Right lobe of liver (tissue), 6 donors: Measurements from ENCODE around the gene SOD3. TPM values are rescaled to one million over a fixed set of nuclear protein-coding genes. Genes with fewer than 3 reads are reported as not detected.

Experiments used
- ATAC-seq, 4 donors: fragments of 200-7000 bp; cut with Tn5 transposase; one replicate each; pipeline ENCODE4 v1.9.1; 2020; ENCODE audit warnings: mild to moderate bottlenecking in 4 of 4, moderate library complexity in 4 of 4
- DNase-seq, 3 donors: peaks; one replicate each; pipeline ENCODE4 v3.0.0-alpha.2; 2020
- H3K27ac ChIP-seq, 3 donors: fragments of 200-600 bp; one replicate each; pipeline ENCODE4 v1.8.0; 2022
- H3K27me3 ChIP-seq, 2 donors: fragments of 200-600 bp; one replicate each; pipeline ENCODE4 v1.8.0; 2022
- H3K36me3 ChIP-seq, 4 donors: fragments of 200-600 bp; sonication (generic) in 1 of 4; one replicate each; pipeline versions ENCODE4 v1.5.1 to v1.8.0; 2017 to 2022; ENCODE audit warnings: control low read depth in 1 of 4
- H3K4me1 ChIP-seq, 4 donors: fragments of 200-600 bp; sonication (generic) in 1 of 4; one replicate each; pipeline versions ENCODE4 v1.5.1 to v1.8.0; 2017 to 2022; ENCODE audit warnings: control low read depth in 1 of 4
- H3K4me3 ChIP-seq, 3 donors: fragments of 200-600 bp; one replicate each; pipeline ENCODE4 v1.8.0; 2022
- H3K9me3 ChIP-seq, 4 donors: fragments of 200-600 bp; sonication (generic) in 1 of 4; one replicate each; pipeline versions ENCODE4 v1.5.1 to v1.8.0; 2017 to 2022; ENCODE audit warnings: control low read depth in 1 of 4
- POLR2A ChIP-seq: fragments of 450-650 bp; IDR thresholded peaks from one replicate; pipeline ENCODE4 v1.6.1; 2017; ENCODE audit warnings: antibody characterized with exemption, mild to moderate bottlenecking
- WGBS: methylation state at CpG from one replicate; pipeline ENCODE4 v1.1.6; 2018; ENCODE audit warnings: low coverage, low lambda C conversion rate; ENCODE audit not compliant: insufficient coverage; ENCODE audit errors: missing lambda C conversion rate; 5-methylcytosine and 5-hydroxymethylcytosine counted together
- intact Hi-C, 2 donors: fragments of 100-400 bp; cut with DNase I; formaldehyde crosslinking; loops; one replicate each; pipeline versions ENCODE4 v1.11.2 to v1.14.1; 2022
- total RNA-seq, 6 experiments: library from RNA; depleted of rRNA in 2 of 6; stranded (reverse); fragments of >200 nt in 2 of 6; fragmentation: NEBNext Ultra II Directional in 3 of 6; extraction: Animal tissue kit (Norgen Biotek cat#: 25700) in 3 of 6; gene quantifications; one replicate each; pipeline versions ENCODE4 v1.1.0 to v1.2.4, GENCODE V29; 2016 to 2023
- TF ChIP-seq, protein P1 (sequence below), 4 donors: fragments of 200-600 bp in 3 of 4; fragments of 450-650 bp in 1 of 4; IDR thresholded peaks; one replicate each; pipeline versions ENCODE4 v1.5.1 to v1.8.0; 2016 to 2022; ENCODE audit warnings: antibody characterized with exemption in 4 of 4, mild to moderate bottlenecking in 2 of 4
- donor health status: DM: no; HTN: yes; CAD: no.
- donor health status: DM: no; HTN: no; CAD: no.
- donor health status: DM: no; HTN: no; CAD: no.
- donor health status: DM: no; HTN: yes; CAD: no.
- donor health status: DM: no; HTN: yes; CAD: no.

Gene SOD3
- total RNA-seq, 6 experiments from 2014 or later = 1.5 to 7.9 (median 3.6) TPM

- intact Hi-C loops = no loop called here
- ATAC-seq = no peak
Observed at GRCh38 chr4:24763631-24764297, 31.6 kb upstream of the SOD3 start.

DNA sequence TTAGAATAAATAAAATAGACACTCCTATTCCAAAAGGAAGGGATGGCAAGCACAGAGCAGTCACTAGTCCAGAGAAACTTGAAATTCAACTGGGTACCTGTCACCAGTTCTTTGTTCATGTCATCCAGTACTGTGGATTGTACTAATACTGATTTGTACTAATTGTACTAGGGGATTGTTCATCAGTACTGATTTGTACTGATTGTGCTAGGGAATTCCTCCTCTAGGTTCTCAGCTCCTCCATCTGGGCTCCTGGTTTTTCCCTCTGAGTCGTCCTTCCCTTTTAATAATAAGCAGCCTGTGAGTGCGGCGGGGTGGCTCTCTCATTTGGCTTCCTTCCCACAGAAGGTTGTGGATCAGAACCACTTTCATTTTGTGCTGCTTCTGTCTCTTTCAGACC is 31.0 kb upstream of the SOD3 start:
- TF ChIP-seq, protein P1, sequence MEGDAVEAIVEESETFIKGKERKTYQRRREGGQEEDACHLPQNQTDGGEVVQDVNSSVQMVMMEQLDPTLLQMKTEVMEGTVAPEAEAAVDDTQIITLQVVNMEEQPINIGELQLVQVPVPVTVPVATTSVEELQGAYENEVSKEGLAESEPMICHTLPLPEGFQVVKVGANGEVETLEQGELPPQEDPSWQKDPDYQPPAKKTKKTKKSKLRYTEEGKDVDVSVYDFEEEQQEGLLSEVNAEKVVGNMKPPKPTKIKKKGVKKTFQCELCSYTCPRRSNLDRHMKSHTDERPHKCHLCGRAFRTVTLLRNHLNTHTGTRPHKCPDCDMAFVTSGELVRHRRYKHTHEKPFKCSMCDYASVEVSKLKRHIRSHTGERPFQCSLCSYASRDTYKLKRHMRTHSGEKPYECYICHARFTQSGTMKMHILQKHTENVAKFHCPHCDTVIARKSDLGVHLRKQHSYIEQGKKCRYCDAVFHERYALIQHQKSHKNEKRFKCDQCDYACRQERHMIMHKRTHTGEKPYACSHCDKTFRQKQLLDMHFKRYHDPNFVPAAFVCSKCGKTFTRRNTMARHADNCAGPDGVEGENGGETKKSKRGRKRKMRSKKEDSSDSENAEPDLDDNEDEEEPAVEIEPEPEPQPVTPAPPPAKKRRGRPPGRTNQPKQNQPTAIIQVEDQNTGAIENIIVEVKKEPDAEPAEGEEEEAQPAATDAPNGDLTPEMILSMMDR (IDR thresholded peaks at IDR 0.05) = no peak
- TF ChIP-seq POLR2A = no peak
- Histone ChIP-seq H3K4me3 (no peak overlapping the region), H3K27me3 (no peaks in the 10 kb centered on the region), H3K36me3 (no peaks in the 10 kb centered on the region), H3K9me3 (no peaks in the 10 kb centered on the region), H3K27ac (no peak overlapping the region), H3K4me1 (no peaks in the 10 kb centered on the region)
- 66% methylated on average over 3 of the region's 3 CpGs for WGBS
- ATAC-seq (no peak), DNase-seq (no peak)
- intact Hi-C loops = no loop called here

More at GRCh38 chr4:24763631-24764297, 31.6 kb upstream of the SOD3 start:
- no peak for DNase-seq
- TF ChIP-seq, protein P1 (IDR thresholded peaks at IDR 0.05) = no peak
- no peak for TF ChIP-seq POLR2A
- no peak overlapping the region for H3K4me3 ChIP-seq
- no peaks in the 10 kb centered on the region for H3K27me3 ChIP-seq
- H3K4me1 ChIP-seq = no peaks in the 10 kb centered on the region
- H3K36me3 ChIP-seq = no peaks in the 10 kb centered on the region
- 29% methylated on average over 3 of the region's 5 CpGs for WGBS
- H3K9me3 ChIP-seq = no peaks in the 10 kb centered on the region
- H3K27ac ChIP-seq = no peak overlapping the region

GRCh38 chr4:24765376-24765988 is 29.9 kb upstream of the SOD3 start:
- H3K36me3 ChIP-seq = no peaks in the 10 kb centered on the region
- H3K4me1 ChIP-seq = no peaks in the 10 kb centered on the region
- DNase-seq (no peak), ATAC-seq (no peak)
- intact Hi-C loops = no loop called here
- H3K27ac ChIP-seq = no peak overlapping the region
- 86% methylated on average over 4 of the region's 4 CpGs for WGBS
- no peaks in the 10 kb centered on the region for H3K27me3 ChIP-seq
- no peak overlapping the region for H3K4me3 ChIP-seq
- no peak for TF ChIP-seq POLR2A
- TF ChIP-seq, protein P1 (IDR thresholded peaks at IDR 0.05) = no peak
- no peaks in the 10 kb centered on the region for H3K9me3 ChIP-seq

DNA sequence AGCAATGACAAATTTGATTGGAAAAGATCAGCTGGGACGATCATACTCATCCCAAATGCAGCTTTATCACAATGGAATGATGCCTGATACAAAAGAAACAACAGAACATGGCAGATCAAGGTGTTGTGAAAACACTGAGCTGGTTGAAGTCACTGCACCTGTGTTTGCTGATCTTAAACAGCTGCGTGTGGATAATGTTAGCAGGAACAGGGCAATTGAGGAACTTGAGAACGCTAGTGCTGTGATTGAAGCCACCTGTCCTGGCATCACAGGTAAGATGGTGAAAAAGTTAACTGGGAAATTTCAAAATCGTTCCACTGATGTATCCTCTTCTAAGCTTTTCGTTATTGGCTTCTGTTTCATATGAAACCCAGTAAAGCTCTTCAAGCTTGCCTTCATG is 27.4 kb upstream of the SOD3 start:
- Histone ChIP-seq H3K36me3 (no peaks in the 10 kb centered on the region), H3K4me1 (no peaks in the 10 kb centered on the region), H3K27ac (no peak overlapping the region), H3K9me3 (no peaks in the 10 kb centered on the region), H3K4me3 (no peak overlapping the region), H3K27me3 (no peaks in the 10 kb centered on the region)
- 58% methylated on average over 5 of the region's 5 CpGs for WGBS
- DNase-seq (no peak), ATAC-seq (no peak)
- intact Hi-C loops = no loop called here
- TF ChIP-seq POLR2A = no peak
- TF ChIP-seq, protein P1 (IDR thresholded peaks at IDR 0.05) = no peak
